Prostate gland (tissue), 2 donors: ENCODE measurements around the gene SAMD9.
"Not testable (repeated sequence)": the region's sequence is repeated elsewhere in the genome, so short reads cannot be mapped to it uniquely, and the experiment has no call there.

Experiments used
- POLR2A ChIP-seq: fragments of 450-650 bp; IDR thresholded peaks from one replicate; pipeline ENCODE4 v1.6.1; 2016; ENCODE audit warnings: antibody characterized with exemption, mild to moderate bottlenecking
- POLR2AphosphoS5 ChIP-seq: sonication (generic); formaldehyde crosslinking; IDR thresholded peaks from one replicate; pipeline ENCODE4 v1.6.1; 2017; ENCODE audit warnings: antibody characterized with exemption
- TF ChIP-seq, protein P1 (sequence below), 4 experiments: fragments of 200-600 bp in 2 of 4; fragments of 450-650 bp in 2 of 4; sonication (generic) in 2 of 4; IDR thresholded peaks; 1 replicate in 3 of 4; 2 replicates in 1 of 4; pipeline ENCODE4 v1.5.1; 2016 to 2019; ENCODE audit warnings: antibody characterized with exemption in 4 of 4, mild to moderate bottlenecking in 2 of 4, moderate library complexity in 2 of 4

DNA sequence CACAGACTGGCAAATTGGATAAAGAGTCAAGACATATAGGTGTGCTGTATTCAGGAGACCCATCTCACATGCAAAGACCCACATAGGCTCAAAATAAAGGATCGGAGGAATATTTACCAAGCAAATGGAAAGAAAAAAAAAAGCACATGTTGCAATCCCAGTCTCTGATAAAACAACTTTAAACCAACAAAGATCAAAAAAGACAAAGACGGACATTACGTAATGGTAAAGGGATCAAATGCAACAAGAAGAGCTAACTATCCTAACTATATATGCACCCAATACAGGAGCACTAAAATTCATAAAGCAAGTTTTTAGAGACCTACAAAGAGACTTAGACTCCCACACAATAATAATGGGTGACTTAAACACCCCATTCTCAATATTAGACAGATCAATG lies 5.8 kb upstream of the SAMD9 start:
- TF ChIP-seq, protein P1, sequence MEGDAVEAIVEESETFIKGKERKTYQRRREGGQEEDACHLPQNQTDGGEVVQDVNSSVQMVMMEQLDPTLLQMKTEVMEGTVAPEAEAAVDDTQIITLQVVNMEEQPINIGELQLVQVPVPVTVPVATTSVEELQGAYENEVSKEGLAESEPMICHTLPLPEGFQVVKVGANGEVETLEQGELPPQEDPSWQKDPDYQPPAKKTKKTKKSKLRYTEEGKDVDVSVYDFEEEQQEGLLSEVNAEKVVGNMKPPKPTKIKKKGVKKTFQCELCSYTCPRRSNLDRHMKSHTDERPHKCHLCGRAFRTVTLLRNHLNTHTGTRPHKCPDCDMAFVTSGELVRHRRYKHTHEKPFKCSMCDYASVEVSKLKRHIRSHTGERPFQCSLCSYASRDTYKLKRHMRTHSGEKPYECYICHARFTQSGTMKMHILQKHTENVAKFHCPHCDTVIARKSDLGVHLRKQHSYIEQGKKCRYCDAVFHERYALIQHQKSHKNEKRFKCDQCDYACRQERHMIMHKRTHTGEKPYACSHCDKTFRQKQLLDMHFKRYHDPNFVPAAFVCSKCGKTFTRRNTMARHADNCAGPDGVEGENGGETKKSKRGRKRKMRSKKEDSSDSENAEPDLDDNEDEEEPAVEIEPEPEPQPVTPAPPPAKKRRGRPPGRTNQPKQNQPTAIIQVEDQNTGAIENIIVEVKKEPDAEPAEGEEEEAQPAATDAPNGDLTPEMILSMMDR (IDR thresholded peaks at IDR 0.05): not testable (repeated sequence)
- not testable (repeated sequence) for TF ChIP-seq POLR2A, POLR2AphosphoS5
